Right atrium auricular region (tissue), 2 donors: ENCODE data around the gene KLF3. TPM values are rescaled to one million over a fixed set of nuclear protein-coding genes. Genes with fewer than 3 reads are reported as not detected.
"Not testable (repeated sequence)": the region's sequence is repeated elsewhere in the genome, so short reads cannot be mapped to it uniquely, and the experiment has no call there.

ENCODE experiments used
- DNase-seq: peaks from one replicate; pipeline ENCODE4 v3.0.0-alpha.2; 2019; ENCODE audit warnings: low spot score
- H3K27ac ChIP-seq, 2 donors: fragments of 200-600 bp; sonication (generic); 1 replicate in 1 of 2; 2 replicates in 1 of 2; pipeline ENCODE4 v1.5.1; 2016 to 2019
- H3K27me3 ChIP-seq, 2 donors: fragments of 200-600 bp; sonication (generic); one replicate each; pipeline versions ENCODE4 v1.5.1 to v1.6.0; 2017 to 2019
- H3K36me3 ChIP-seq: fragments of 200-600 bp; sonication (generic); one replicate; pipeline ENCODE4 v1.5.1; 2016
- H3K4me1 ChIP-seq, 2 donors: fragments of 200-600 bp; sonication (generic); one replicate each; pipeline versions ENCODE4 v1.5.1 to v1.6.0; 2017 to 2019
- H3K4me3 ChIP-seq, 2 donors: fragments of 200-600 bp; sonication (generic); 1 replicate in 1 of 2; 2 replicates in 1 of 2; pipeline ENCODE4 v1.5.1; 2017 to 2019; ENCODE audit warnings: mild to moderate bottlenecking in 1 of 2, moderate library complexity in 1 of 2
- H3K9me3 ChIP-seq, 2 donors: fragments of 200-600 bp; sonication (generic); one replicate each; pipeline ENCODE4 v1.5.1; 2019
- total RNA-seq, 2 donors: library from RNA; depleted of rRNA; stranded (reverse); fragments of >200 nt; gene quantifications; one replicate each; pipeline ENCODE4 v1.1.0, GENCODE V29; 2016
- TF ChIP-seq, protein P1 (sequence below), 2 donors: fragments of 200-600 bp; sonication (generic); IDR thresholded peaks; one replicate each; pipeline ENCODE4 v1.5.1; 2019; ENCODE audit warnings: antibody characterized with exemption in 2 of 2

KLF3 gene
- total RNA-seq, 2 donors from 2014 or later: 22.6 to 28.8 TPM

DNA sequence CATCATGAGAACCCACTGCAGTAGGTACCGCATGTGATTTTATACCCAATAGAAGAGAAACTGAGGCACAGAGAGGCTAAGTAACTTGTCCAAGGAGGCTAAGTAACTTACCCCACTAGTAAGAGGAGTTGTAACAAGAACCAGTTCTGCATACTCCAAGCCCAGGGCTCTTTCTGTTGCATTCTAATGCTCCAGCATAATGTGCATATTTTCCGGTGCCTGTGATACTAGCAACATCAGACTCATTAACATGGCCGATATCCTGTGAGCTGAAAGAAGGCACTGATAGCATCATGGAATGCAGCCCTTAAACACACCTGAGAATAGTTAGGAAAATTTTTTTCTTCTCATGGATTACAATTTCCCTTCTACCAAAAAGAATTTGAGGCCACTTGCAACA, 39.7 kb upstream of the KLF3 start:
- H3K36me3 ChIP-seq: no peaks in the 10 kb centered on the region
- H3K27me3 ChIP-seq: no peaks in the 10 kb centered on the region
- no peak overlapping the region for H3K27ac ChIP-seq
- DNase-seq: no peak
- H3K9me3 ChIP-seq: no peaks in the 10 kb centered on the region
- TF ChIP-seq, protein P1, sequence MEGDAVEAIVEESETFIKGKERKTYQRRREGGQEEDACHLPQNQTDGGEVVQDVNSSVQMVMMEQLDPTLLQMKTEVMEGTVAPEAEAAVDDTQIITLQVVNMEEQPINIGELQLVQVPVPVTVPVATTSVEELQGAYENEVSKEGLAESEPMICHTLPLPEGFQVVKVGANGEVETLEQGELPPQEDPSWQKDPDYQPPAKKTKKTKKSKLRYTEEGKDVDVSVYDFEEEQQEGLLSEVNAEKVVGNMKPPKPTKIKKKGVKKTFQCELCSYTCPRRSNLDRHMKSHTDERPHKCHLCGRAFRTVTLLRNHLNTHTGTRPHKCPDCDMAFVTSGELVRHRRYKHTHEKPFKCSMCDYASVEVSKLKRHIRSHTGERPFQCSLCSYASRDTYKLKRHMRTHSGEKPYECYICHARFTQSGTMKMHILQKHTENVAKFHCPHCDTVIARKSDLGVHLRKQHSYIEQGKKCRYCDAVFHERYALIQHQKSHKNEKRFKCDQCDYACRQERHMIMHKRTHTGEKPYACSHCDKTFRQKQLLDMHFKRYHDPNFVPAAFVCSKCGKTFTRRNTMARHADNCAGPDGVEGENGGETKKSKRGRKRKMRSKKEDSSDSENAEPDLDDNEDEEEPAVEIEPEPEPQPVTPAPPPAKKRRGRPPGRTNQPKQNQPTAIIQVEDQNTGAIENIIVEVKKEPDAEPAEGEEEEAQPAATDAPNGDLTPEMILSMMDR (IDR thresholded peaks at IDR 0.05): no peak
- no peak overlapping the region for H3K4me3 ChIP-seq
- peaks cover 0 to 10% of the 10 kb centered on the region in 2 donors for H3K4me1 ChIP-seq

DNA sequence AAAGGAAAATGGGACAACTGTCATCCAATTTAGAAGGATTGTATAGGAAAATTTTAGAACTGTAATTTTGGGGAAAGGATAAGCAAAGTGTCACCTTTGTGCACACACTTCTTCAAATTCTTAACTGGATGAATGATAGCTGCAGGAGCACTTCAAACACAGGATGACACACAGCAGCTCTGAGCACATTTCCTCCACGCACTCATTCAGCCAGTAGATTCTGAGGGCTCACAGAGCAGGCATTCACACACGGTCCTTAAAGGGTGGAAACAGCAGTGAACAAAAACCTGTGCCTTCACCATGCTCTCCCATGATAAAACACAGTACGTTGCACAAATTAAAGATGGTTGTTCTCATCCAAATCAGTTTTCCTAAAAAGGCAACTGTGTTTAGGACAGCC, 38.5 kb upstream of the KLF3 start:
- Histone ChIP-seq H3K4me3 (no peak overlapping the region), H3K4me1 (peaks cover 0 to 10% of the 10 kb centered on the region in 2 donors), H3K27ac (no peak overlapping the region), H3K27me3 (no peaks in the 10 kb centered on the region), H3K9me3 (no peaks in the 10 kb centered on the region), H3K36me3 (no peaks in the 10 kb centered on the region)
- no peak for DNase-seq
- TF ChIP-seq, protein P1 (IDR thresholded peaks at IDR 0.05): no peak

DNA sequence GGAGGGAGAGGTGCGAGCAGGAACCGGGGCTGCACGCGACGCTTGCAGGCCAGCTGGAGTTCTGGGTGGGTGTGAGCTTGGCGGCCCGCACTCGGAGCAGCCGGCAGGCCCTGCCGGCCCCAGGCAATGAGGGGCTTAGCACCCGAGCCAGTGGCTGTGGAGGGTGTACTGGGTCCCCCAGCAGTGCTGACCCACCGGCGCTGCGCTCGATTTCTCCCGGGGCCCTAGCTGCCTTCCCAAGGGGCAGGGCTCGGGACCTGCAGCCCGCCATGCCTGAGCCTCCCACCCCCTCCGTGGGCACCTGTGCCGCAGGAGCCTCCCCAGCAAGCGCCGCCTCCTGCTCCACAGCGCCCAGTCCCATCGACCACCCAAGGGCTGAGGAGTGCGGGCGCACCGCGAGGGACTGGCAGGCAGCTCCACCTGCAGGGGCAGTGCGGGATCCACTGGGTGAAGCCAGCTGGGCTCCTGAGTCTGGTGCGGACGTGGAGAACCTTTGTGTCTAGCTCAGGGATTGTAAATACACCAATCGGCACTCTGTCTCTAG, 37.0 kb upstream of the KLF3 start:
- H3K27me3 ChIP-seq, H3K36me3 ChIP-seq, H3K4me1 ChIP-seq, H3K9me3 ChIP-seq, H3K4me3 ChIP-seq, DNase-seq, H3K27ac ChIP-seq: not testable (repeated sequence)

DNA sequence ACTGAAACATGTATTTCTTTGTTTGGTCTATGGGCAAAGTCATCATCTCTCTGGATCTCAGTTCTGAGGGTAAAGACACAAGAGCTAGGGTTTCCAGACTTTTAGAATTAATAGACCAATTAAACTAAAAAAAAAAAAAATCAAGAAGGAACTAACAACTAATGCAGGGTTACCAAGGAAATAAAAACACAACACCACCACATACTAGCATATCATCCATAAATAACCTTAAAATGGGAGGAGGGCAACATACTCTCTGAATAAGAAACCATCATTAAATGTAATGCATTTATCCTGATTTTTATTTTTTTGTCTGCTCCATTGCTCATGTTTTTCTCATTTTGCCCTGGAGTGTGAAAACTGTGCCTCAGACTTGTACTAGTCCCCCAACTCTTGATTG, 33.5 kb upstream of the KLF3 start:
- Histone ChIP-seq H3K9me3 (no peaks in the 10 kb centered on the region), H3K36me3 (no peaks in the 10 kb centered on the region), H3K4me3 (no peak overlapping the region), H3K27ac (no peak overlapping the region), H3K27me3 (no peaks in the 10 kb centered on the region), H3K4me1 (peaks cover 0 to 5% of the 10 kb centered on the region in 2 donors)
- TF ChIP-seq, protein P1 (IDR thresholded peaks at IDR 0.05): no peak
- no peak for DNase-seq

DNA sequence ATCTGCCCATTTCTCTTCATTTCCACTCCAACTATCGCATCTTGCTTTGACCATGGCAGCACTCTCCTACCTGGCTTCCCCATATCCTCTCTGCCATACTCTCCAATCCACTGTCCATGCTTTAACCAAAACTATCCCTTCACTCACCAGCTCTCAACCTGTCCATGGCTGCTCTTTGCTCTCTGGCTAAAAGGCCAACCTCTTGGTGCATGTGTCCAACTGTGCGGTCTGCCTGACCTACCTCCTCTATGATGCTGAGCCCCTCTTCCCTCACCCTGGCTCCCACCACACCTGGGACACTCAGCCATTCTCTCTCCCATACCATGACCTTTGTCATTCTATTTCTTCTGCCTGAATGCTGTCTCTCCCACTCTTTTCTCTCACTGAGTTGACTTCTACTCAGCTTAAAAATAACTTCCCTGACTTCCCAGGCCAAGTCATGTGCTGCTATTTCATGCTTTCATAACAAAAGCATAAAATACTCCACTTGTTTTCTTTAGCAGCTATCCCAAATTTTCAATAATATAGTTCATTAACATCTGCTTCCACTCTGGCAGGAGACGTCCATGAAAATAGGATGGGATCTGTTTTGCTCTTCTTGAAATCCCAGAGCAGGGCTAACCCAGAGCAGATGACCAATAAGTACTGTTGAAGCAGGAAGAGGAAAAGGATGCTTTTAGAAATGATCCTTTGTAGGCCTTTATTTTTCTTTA, 29.8 kb upstream of the KLF3 start:
- no peaks in the 10 kb centered on the region for H3K36me3 ChIP-seq
- no peak overlapping the region for H3K4me3 ChIP-seq
- TF ChIP-seq, protein P1 (IDR thresholded peaks at IDR 0.05): no peak
- no peak overlapping the region for H3K27ac ChIP-seq
- DNase-seq: no peak
- peaks cover 0 to 5% of the 10 kb centered on the region in 2 donors for H3K4me1 ChIP-seq
- H3K9me3 ChIP-seq: no peaks in the 10 kb centered on the region
- H3K27me3 ChIP-seq: no peaks in the 10 kb centered on the region

DNA sequence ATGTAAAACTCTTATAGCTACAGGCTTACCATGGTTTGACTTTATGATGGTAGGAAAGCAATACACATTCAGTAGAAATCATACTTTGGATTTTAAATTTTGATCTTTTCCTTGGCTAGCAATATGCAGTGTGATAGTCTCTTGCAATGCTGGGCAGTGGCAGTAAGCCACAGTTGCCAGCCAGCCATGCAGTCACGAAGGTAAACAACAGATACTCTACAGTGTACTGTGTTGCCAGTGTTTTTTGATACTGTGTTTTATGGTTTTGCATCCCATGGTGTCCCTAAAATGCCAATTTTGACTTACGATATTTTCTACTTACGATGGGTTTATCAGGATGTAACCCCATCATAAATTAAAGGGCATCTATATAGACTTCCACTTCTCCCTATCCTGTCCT, 24.8 kb upstream of the KLF3 start:
- H3K27me3 ChIP-seq: no peaks in the 10 kb centered on the region
- H3K9me3 ChIP-seq: no peaks in the 10 kb centered on the region
- DNase-seq: no peak
- no peak overlapping the region for H3K4me3 ChIP-seq
- no peak overlapping the region for H3K27ac ChIP-seq
- H3K4me1 ChIP-seq: peaks cover 0 to 1% of the 10 kb centered on the region in 2 donors
- no peaks in the 10 kb centered on the region for H3K36me3 ChIP-seq
- TF ChIP-seq, protein P1 (IDR thresholded peaks at IDR 0.05): no peak
